NCI-H226 (cell line): ENCODE measurements around the gene KIAA1549.
"Not testable (repeated sequence)": the region's sequence is repeated elsewhere in the genome, so short reads cannot be mapped to it uniquely, and the experiment has no call there.

Source experiments
- DNase-seq: peaks from one replicate; pipeline ENCODE4 v3.0.0-alpha.2; 2015

KIAA1549 gene

DNA sequence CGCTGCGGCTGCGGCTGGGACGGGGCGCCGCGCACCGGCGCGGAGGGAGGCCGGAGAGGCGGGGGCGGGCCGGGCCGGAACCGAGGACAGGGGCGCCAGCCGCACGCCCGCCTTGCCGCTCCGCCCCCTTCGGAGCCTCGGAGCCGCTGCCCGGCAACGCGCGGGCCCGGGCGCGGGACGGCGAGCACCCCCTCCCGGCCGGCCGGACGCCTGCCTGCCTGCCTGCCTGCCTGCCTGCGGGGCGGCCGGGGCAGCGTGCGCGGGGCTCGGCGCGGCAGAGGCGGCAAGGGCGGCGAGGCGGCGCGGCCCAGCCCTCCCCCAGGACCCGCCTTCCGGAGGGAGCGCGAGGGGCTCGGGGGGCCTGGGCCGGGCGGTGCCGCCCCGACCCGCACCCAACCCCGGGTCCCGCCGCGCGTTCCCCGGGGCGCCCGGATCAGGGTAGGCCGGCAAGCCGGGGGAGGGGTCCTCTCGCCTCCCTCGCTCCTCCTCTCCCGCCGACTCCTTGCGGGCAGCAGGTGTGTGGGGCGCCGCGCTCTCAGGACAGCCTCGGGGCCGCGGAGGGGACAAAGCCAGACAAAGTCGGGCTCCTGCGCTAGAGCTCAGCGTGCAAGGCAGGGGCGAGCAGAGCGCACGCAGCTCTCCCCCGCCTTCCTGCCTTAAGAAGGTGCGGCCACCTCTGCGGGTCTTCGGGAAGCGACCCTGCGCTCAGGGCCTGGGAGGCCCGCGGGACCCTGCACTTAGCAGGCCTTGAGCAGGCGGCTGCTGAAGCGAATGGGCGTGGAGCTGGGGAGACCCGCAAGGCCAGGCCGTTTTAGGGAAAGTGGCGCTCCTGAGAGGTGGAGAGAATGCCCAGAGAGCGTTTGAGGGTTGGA is at the start of gene KIAA1549:
TSS of gene KIAA1549 (minus strand) at position 58 of the 872 bp plus-strand sequence. CDS start 120 bp downstream, outside the sequence.
- DNase-seq, result peak; percentile 51

DNA sequence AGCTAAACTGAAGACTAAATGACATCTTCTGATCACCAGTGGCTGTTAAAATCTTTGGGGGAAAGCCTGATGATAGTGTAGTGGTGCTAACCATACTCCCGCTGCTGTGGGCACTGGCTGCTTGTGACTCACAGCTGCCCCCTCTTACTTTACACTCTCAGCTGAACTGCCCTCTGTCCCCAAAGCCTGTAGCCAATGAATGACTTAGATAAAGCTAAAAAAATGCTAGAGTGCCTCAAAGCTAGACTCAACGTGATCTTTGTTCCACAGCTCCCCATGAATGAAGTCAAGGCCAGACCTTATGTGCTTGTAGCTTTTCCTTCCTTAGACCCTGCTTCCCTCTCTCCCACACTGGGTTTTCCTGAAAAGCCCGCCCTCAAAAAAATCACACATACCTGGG is 48.2 kb upstream of the KIAA1549 start:
- no peak for DNase-seq

GRCh38 chr7:139026551-139026950 is 45.4 kb upstream of the KIAA1549 start:
- no peak for DNase-seq

DNA sequence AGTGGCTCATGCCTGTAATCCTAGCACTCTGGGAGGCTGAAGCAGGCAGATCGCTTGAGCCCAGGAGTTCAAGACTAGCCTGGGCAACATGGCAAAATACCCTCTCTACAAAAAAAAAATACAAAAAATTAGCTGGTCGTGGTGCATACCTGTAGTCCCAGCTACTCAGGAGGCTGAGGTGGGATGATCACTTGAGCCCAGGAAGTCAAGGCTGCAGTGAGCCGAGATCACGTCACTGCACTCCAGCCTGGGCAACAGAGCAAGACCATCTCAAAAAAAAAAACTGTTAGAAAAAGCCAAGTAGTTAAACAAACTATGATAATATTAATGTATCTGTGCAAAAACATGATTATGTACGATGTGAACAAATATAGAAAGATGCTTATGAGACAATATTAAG is 44.7 kb upstream of the KIAA1549 start:
- DNase-seq, result not testable (repeated sequence)

GRCh38 chr7:139023076-139023475 is 41.9 kb upstream of the KIAA1549 start:
- no peak for DNase-seq

- DNase-seq, result no peak
Measured at GRCh38 chr7:139022286-139022685, 41.1 kb upstream of the KIAA1549 start.

GRCh38 chr7:139018910-139019309 is 37.7 kb upstream of the KIAA1549 start:
- no peak for DNase-seq

DNA sequence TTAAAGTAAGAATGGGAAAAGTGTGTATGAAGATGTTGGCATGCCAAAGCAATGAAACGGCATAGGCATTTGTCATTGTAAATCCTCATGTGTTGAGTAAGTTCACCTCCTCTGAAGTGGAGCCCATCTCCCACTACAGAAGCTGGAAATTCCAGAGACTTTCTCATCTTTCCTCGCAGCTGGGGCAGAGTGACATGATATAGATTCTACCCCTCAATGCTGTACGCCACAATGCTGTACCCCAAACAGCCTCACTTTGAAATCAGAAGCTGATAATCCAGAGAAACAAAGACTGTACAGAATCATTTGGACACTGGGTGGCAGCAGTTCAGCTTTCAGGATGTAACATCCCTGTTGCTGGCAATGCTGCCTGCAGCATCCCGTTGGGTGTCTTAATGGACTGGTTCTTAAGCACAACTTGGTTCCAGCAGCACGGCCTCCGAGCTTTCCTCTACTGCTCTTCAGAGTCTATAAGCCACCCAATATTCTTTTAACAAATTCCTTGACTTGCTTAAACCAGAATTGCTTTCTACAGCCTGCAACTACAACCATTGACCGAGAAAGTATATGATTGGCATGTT is 35.8 kb upstream of the KIAA1549 start:
- DNase-seq, result peak; percentile 49

GRCh38 chr7:139011373-139011772 is 30.2 kb upstream of the KIAA1549 start:
- no peak for DNase-seq

- DNase-seq, result peak; percentile 37
Measured at GRCh38 chr7:139004321-139005090, 23.3 kb upstream of the KIAA1549 start.

- DNase-seq, result no peak
Measured at GRCh38 chr7:138999414-138999813, 18.2 kb upstream of the KIAA1549 start.

DNA sequence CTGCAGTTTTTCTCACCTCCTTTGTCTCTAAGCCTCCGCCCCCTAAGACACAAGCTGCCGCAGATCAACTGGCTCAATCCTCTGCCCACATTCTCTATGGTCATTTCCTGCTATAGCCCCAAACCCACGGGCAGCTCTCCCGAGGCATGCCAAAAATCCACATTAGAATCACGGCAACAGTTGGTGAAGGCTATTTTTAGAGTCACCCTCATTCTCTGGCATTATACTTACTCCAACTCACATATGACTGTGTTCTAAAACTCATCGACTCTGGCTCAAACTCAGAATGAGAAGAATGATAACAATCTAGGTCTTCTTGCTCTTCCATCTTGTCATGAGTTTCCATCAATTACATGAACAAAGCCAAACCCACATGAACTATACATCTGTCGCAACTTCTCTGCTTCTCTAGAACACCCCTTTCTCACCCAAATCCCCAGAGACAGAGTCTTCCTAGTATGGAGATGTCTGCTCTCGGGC is 10.9 kb upstream of the KIAA1549 start:
- no peak for DNase-seq

DNA sequence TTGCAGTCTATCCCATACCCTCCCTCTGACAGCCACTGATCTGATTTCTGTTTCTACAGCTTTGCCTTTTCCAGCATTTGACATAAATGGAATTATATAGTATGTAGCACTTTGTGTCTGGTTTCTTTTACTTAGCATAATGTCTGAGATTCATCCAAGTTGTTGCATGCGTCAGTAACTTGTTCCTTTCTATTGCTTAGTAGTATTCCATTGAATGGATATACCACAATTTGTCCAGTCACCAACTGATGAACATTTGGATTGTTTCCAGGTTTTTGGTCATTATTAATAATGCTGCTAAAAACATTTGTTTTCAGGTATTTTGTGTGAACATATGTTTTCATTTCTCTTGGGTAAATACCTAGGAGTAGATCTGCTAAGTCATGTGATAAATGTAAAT is 6.5 kb upstream of the KIAA1549 start:
- no peak for DNase-seq

DNA sequence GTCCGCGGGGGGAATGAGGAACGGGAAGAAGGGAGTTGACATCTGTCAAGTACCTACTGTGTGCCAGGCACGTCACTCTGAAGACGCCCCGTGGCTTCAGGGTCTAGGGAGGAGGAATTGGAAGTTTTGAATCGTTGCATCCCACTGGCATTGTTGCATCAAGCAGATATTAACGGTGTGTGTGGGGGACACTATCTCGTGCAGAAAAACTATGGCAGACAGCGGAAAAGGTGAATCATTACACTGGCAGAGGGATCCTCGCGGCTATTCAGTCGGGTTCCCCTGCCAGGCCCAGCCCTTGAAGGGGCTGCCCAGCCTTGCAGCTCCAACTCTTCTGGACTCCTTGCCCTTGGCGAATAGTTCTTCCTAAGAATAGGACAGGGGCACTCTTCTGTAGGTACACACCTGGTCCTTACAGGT is 1.0 kb upstream of the KIAA1549 start:
- peak; percentile 51 for DNase-seq

- DNase-seq, result no peak
Measured at GRCh38 chr7:138980563-138981291, 462 bp downstream of the KIAA1549 start.

DNA sequence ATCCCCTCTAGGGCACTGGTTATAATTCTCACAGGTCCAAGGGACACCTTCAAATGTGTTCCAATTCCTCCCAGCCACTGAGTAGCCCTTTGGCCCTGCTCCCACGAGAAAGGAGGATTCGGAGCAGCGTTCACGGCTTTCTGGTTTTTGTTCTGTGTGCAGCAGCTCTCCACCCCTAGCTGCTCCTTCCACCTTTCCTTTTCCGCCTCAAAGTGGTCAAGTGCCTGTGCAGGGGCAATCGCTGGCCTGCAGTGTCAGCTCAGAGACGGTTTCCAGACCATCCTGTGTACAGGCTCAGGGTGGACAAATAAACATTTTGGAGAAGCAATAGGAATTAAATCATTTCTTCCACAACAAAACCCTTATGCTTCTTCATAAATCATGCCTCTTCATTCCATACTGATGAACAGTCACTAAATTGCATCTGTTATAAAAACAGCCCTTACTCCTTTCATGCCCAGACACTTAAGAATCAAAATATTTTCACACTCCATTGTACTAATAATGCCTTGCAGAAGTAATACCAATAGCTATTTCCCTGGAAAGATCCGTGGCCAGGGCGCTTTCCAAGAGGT is 1.1 kb downstream of the KIAA1549 start:
- DNase-seq, result no peak

- DNase-seq, result no peak
Measured at GRCh38 chr7:138979226-138979979, 1.8 kb downstream of the KIAA1549 start.

DNA sequence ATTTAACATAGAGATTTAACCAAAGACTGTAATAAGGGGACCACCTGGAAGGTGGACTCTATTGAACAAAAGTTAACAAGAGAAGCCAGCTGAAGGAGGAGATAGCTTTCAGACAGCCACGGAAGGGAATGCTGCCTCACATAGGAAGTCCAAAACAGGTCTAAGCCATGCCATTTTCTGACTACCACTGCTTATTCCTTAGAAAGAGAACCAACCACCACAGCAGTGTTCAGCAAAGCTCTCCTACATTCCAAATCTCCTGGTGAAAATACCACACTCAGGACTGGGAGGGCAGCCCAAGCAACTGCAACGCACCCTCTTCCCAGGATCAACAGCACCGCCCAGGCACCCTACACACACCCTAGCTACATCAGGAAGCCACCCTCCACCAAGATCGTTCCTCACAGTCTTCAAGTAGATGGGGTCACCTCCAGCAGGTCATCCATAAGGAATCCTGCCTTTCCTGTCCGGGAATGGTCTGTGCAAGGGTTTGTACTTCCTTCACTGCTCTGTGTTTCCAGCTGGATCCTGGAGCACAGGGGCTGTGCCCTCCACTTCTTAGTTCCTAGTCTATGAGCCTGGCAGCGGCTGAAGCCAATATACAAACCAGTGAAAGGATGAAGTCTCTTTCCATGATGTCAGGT is 2.5 kb downstream of the KIAA1549 start:
- DNase-seq, result no peak

DNA sequence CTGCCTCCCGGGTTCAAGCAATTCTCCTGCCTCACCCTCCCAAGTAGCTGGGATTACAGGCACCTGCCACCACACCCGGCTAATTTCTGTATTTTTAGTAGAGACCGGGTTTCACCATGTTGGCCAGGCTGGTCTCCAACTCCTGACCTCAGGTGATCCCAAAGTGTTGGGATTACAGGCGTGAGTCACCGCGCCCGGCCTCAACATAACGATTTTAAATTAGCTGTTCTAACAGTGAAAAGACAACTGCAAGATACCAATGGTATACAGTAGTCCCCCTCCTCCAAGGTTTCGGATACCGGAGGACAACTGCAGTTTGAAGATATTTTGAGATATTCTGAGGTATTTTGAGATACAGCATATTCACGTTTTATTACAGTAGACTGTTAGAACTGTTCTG is 5.0 kb downstream of the KIAA1549 start:
- not testable (repeated sequence) for DNase-seq

GRCh38 chr7:138975343-138976104 is 5.7 kb downstream of the KIAA1549 start:
- no peak for DNase-seq
